ENCODE results near the gene FAT2.

The FAT2 gene

DNA sequence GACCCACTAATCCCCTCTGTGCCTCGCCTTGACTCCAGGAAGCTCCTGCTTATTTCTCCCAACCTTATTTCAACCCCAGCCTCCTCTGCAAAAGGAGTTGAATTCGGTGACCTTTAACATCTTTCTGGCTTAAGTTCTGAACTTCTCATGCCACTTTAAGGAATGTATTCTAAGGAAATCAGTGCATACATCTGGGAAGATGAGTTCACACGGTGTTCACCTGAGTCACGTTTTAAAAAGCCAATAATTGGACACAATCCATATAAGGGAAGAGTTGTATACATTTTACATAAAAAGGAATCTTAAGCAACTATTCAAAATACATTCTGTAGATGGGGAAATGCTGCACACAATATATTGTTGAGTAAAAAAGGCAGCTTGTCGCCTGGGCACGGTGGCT, 33.2 kb downstream of the FAT2 start (continued):
- TF ChIP-seq, protein P1, sequence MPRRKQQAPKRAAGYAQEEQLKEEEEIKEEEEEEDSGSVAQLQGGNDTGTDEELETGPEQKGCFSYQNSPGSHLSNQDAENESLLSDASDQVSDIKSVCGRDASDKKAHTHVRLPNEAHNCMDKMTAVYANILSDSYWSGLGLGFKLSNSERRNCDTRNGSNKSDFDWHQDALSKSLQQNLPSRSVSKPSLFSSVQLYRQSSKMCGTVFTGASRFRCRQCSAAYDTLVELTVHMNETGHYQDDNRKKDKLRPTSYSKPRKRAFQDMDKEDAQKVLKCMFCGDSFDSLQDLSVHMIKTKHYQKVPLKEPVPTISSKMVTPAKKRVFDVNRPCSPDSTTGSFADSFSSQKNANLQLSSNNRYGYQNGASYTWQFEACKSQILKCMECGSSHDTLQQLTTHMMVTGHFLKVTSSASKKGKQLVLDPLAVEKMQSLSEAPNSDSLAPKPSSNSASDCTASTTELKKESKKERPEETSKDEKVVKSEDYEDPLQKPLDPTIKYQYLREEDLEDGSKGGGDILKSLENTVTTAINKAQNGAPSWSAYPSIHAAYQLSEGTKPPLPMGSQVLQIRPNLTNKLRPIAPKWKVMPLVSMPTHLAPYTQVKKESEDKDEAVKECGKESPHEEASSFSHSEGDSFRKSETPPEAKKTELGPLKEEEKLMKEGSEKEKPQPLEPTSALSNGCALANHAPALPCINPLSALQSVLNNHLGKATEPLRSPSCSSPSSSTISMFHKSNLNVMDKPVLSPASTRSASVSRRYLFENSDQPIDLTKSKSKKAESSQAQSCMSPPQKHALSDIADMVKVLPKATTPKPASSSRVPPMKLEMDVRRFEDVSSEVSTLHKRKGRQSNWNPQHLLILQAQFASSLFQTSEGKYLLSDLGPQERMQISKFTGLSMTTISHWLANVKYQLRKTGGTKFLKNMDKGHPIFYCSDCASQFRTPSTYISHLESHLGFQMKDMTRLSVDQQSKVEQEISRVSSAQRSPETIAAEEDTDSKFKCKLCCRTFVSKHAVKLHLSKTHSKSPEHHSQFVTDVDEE (CRISPR knock-in tag; IDR thresholded peaks at IDR 0.05) = no peak
- TF ChIP-seq, protein P2, sequence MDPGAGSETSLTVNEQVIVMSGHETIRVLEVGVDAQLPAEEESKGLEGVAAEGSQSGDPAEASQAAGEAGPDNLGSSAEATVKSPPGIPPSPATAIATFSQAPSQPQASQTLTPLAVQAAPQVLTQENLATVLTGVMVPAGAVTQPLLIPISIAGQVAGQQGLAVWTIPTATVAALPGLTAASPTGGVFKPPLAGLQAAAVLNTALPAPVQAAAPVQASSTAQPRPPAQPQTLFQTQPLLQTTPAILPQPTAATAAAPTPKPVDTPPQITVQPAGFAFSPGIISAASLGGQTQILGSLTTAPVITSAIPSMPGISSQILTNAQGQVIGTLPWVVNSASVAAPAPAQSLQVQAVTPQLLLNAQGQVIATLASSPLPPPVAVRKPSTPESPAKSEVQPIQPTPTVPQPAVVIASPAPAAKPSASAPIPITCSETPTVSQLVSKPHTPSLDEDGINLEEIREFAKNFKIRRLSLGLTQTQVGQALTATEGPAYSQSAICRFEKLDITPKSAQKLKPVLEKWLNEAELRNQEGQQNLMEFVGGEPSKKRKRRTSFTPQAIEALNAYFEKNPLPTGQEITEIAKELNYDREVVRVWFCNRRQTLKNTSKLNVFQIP (CRISPR knock-in tag; IDR thresholded peaks at IDR 0.05; ENCODE audit: borderline replicate concordance, low read depth) = no peak
- TF ChIP-seq TOX (CRISPR knock-in tag; IDR thresholded peaks at IDR 0.05; ENCODE audit: borderline replicate concordance) = no peak

DNA sequence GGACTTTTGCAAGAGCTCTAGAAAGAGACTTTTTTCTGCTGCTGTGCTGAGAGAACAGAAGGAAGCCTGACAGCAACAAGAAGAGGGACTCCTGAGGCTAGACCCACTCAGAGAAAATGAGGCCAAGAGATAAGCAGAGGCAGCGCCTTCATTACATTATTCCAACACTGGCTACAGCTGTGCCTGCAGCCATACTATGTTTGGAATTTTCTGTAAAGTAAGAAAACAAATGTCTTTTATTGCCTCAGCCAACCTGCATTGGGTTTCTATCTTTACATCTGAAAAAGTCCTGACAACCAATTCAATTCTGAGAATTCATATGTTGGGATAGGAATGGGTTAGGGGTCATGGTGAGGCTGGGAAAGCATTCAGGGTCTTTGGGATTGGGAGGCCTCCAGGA, 33.7 kb downstream of the FAT2 start:
- ATAC-seq = no peak
- TF ChIP-seq ZNF8 (CRISPR knock-in tag; IDR thresholded peaks at IDR 0.05) = no peak
- no peak for TF ChIP-seq SNAI2 (CRISPR knock-in tag; IDR thresholded peaks at IDR 0.05)
- no peak for TF ChIP-seq ZNF70 (CRISPR knock-in tag; IDR thresholded peaks at IDR 0.05)
- TF ChIP-seq CSDC2 (CRISPR knock-in tag; IDR thresholded peaks at IDR 0.05) = no peak
- no peak for TF ChIP-seq TCF4 (CRISPR knock-in tag; IDR thresholded peaks at IDR 0.05; ENCODE audit: borderline replicate concordance)

DNA sequence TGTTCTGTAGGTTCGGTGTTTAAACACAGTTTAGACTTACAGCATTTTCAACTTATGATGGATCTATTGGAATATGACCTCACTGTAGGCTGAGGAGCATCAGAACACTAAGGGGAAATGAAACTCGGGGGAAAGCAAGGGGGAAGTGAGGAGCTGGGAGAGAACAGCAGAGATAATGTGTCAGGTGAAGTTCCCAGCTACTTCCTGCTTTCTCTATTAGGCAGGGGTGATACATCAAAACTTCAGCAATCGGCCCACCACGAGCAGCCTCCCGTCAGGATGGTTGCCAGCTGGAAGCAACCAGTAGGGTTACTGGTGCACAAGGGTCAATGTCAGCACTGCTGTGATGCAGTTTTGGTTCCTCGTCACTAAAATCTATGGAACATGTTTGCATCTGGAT, 34.3 kb downstream of the FAT2 start:
- TF ChIP-seq, protein P3, sequence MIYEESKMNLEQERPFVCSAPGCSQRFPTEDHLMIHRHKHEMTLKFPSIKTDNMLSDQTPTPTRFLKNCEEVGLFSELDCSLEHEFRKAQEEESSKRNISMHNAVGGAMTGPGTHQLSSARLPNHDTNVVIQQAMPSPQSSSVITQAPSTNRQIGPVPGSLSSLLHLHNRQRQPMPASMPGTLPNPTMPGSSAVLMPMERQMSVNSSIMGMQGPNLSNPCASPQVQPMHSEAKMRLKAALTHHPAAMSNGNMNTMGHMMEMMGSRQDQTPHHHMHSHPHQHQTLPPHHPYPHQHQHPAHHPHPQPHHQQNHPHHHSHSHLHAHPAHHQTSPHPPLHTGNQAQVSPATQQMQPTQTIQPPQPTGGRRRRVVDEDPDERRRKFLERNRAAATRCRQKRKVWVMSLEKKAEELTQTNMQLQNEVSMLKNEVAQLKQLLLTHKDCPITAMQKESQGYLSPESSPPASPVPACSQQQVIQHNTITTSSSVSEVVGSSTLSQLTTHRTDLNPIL (CRISPR knock-in tag; IDR thresholded peaks at IDR 0.05; ENCODE audit: low read depth) = no peak
- TF ChIP-seq, protein P4, sequence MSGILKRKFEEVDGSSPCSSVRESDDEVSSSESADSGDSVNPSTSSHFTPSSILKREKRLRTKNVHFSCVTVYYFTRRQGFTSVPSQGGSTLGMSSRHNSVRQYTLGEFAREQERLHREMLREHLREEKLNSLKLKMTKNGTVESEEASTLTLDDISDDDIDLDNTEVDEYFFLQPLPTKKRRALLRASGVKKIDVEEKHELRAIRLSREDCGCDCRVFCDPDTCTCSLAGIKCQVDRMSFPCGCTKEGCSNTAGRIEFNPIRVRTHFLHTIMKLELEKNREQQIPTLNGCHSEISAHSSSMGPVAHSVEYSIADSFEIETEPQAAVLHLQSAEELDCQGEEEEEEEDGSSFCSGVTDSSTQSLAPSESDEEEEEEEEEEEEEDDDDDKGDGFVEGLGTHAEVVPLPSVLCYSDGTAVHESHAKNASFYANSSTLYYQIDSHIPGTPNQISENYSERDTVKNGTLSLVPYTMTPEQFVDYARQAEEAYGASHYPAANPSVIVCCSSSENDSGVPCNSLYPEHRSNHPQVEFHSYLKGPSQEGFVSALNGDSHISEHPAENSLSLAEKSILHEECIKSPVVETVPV (CRISPR knock-in tag; IDR thresholded peaks at IDR 0.05) = no peak
- TF ChIP-seq SNAI2 (CRISPR knock-in tag; IDR thresholded peaks at IDR 0.05) = no peak
- no peak for TF ChIP-seq ZNF565 (CRISPR knock-in tag; conservative IDR thresholded peaks at IDR 0.05; ENCODE audit: low read depth)
- no peak for TF ChIP-seq PPARA (CRISPR knock-in tag; IDR thresholded peaks at IDR 0.05; ENCODE audit: borderline replicate concordance)
- TF ChIP-seq, protein P1 (CRISPR knock-in tag; IDR thresholded peaks at IDR 0.05) = no peak
- no peak for TF ChIP-seq CSDC2 (CRISPR knock-in tag; IDR thresholded peaks at IDR 0.05)
- TF ChIP-seq ZNF70 (CRISPR knock-in tag; IDR thresholded peaks at IDR 0.05) = no peak
- TF ChIP-seq BACH2 (CRISPR knock-in tag; IDR thresholded peaks at IDR 0.05; ENCODE audit: borderline replicate concordance) = no peak
- no peak for TF ChIP-seq ZFP3 (CRISPR knock-in tag; IDR thresholded peaks at IDR 0.05)
- no peak for ATAC-seq

DNA sequence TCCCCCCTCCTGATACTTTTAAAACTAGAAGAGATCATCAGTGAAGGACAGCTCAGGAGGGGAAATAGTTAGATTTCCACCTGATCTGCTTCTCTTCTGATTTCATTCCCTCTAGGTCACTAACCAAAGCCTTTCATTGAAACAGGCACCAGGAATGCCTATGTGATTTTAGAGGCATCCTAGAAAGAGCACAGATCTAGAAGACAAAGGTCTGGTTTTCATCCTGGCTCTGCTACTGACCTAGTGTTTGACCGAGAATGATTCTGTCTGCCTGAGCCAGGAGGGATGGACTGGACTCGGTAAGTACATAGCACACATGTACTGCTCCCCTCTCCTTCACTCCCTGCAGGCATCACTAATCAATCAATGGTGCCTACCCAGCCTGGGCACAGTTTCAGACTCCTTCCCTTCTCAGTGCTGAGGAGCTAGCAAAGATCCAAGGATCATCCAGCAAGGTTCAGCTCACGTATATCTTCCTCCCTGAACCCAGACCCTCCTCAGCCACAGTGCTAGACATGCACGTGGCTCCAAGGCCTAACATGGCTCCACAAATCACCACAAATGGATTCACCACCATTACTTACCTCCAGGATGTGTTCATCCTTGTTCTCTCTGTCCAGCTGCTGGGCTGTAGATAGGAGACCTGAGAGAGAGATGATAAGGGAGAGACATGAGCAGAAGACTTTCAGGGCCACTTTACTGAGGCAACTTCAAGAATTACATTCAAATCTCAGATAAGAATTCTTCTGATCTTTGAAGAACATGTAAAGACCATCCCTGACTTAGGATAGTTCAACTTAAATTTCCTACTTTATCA, 35.2 kb downstream of the FAT2 start:
- no peak for ATAC-seq
- TF ChIP-seq ZNF565 (CRISPR knock-in tag; conservative IDR thresholded peaks at IDR 0.05; ENCODE audit: low read depth) = no peak
- no peak for TF ChIP-seq CSDC2 (CRISPR knock-in tag; IDR thresholded peaks at IDR 0.05)
- no peak for TF ChIP-seq BACH2 (CRISPR knock-in tag; IDR thresholded peaks at IDR 0.05; ENCODE audit: borderline replicate concordance)
- TF ChIP-seq ZFP3 (CRISPR knock-in tag; IDR thresholded peaks at IDR 0.05) = no peak
- no peak for TF ChIP-seq OSR1 (CRISPR knock-in tag; IDR thresholded peaks at IDR 0.05)
- TF ChIP-seq, protein P1 (CRISPR knock-in tag; IDR thresholded peaks at IDR 0.05) = no peak

Measured in SK-N-SH treated with all-trans-retinoic acid at 6 μM for 48 hours (cell line).